H1 (cell line): ENCODE results near the gene BEAN1. TPM values are rescaled to one million over a fixed set of nuclear protein-coding genes. Genes with fewer than 3 reads are reported as not detected.
A peak's percentile ranks its signal among the peaks of the same experiment; 100 is the strongest.

Experiments
- CTCF ChIA-PET: fragments of 300-600 bp; sonication (Branson Sonifier 250); formaldehyde crosslinking; loops from one replicate; lab custom pipeline; 2021; ENCODE audit not compliant: partially characterized antibody; lab: Charles Lee
- POLR2A ChIA-PET: fragments of 300-600 bp; sonication (Branson Sonifier 250); formaldehyde crosslinking; loops from one replicate; lab custom pipeline; 2021; ENCODE audit warnings: inconsistent platforms; ENCODE audit not compliant: partially characterized antibody; lab: Charles Lee
- DNase-seq, 2 experiments: peaks; one replicate each; pipeline versions ENCODE4 v3.0.0 to v3.0.0-alpha.2; 2010 to 2022; ENCODE audit warnings: low spot score in 2 of 2, low read depth in 1 of 2, mixed read lengths in 1 of 2
- FAIRE-seq: peaks from 2 replicates; lab custom pipeline; 2011; peaks lifted over from hg19 to GRCh38; lab: Jason Lieb, UNC
- H2AFZ ChIP-seq: 2 replicates; pipeline ENCODE4 v1.8.1; 2012; ENCODE audit warnings: low read length, inconsistent platforms
- H2AK5ac ChIP-seq: 2 replicates; pipeline ENCODE4 v1.6.1; 2013; ENCODE audit warnings: low read depth, low read length
- H2BK120ac ChIP-seq: replicated peaks from 2 replicates; pipeline ENCODE3; 2013; ENCODE audit warnings: low read depth, low read length, inconsistent platforms
- H2BK12ac ChIP-seq: 2 replicates; pipeline ENCODE4 v1.6.1; 2013; ENCODE audit warnings: low read depth, low read length
- H2BK15ac ChIP-seq: 2 replicates; pipeline ENCODE4 v1.6.1; 2013; ENCODE audit warnings: low read length
- H2BK20ac ChIP-seq: 2 replicates; pipeline ENCODE4 v1.6.1; 2013; ENCODE audit warnings: low read length
- H2BK5ac ChIP-seq: 2 replicates; pipeline ENCODE4 v1.6.1; 2013; ENCODE audit warnings: low read depth, low read length
- H3K14ac ChIP-seq: 2 replicates; pipeline ENCODE4 v1.6.1; 2013; ENCODE audit warnings: inconsistent platforms; ENCODE audit not compliant: insufficient read length
- H3K18ac ChIP-seq: 2 replicates; pipeline ENCODE4 v1.6.1; 2013; ENCODE audit warnings: low read length; ENCODE audit errors: extremely low read depth
- H3K23ac ChIP-seq: 2 replicates; pipeline ENCODE4 v1.6.1; 2013; ENCODE audit warnings: inconsistent platforms; ENCODE audit not compliant: insufficient read length
- H3K23me2 ChIP-seq: 2 replicates; pipeline ENCODE4 v1.6.1; 2013; ENCODE audit warnings: low read depth, low read length
- H3K27ac ChIP-seq: 2 replicates; pipeline ENCODE4 v1.6.1; 2011; ENCODE audit warnings: low read depth, low read length, inconsistent platforms
- H3K27me3 ChIP-seq, 4 experiments: replicated peaks in 1 of 4; 1 replicate in 1 of 4; 2 replicates in 3 of 4; pipeline versions ENCODE4 v1.6.1 to v1.8.1; 2011 to 2013; ENCODE audit warnings: low read length in 3 of 4, mild to moderate bottlenecking in 3 of 4, inconsistent platforms in 2 of 4, mixed read lengths in 2 of 4, moderate library complexity in 1 of 4; ENCODE audit not compliant: control insufficient read depth in 3 of 4, insufficient read depth in 3 of 4; ENCODE audit errors: extremely low read depth in 1 of 4
- H3K36me3 ChIP-seq, 4 experiments: 2 replicates each; pipeline versions ENCODE4 v1.6.1 to v1.8.1; 2011 to 2013; ENCODE audit warnings: mild to moderate bottlenecking in 4 of 4, low read length in 3 of 4, moderate library complexity in 2 of 4, control low read depth in 1 of 4, inconsistent platforms in 1 of 4; ENCODE audit not compliant: insufficient read depth in 4 of 4, control insufficient read depth in 2 of 4
- H3K4ac ChIP-seq: replicated peaks from 2 replicates; pipeline ENCODE3; 2013; ENCODE audit warnings: low read length, low read depth, mixed read lengths, inconsistent platforms; ENCODE audit not compliant: insufficient read length
- H3K4me1 ChIP-seq, 4 experiments: replicated peaks in 1 of 4; 1 replicate in 1 of 4; 2 replicates in 3 of 4; pipeline versions ENCODE4 v1.6.1 to v1.8.1; 2011 to 2013; ENCODE audit warnings: low read length in 3 of 4, inconsistent platforms in 2 of 4, mixed read lengths in 1 of 4; ENCODE audit not compliant: insufficient read depth in 4 of 4, control insufficient read depth in 3 of 4
- H3K4me2 ChIP-seq, 2 experiments: 2 replicates each; pipeline versions ENCODE4 v1.6.1 to v1.8.1; 2011 to 2013; ENCODE audit warnings: low read depth in 2 of 2, low read length in 2 of 2, control low read depth in 1 of 2, inconsistent platforms in 1 of 2, mild to moderate bottlenecking in 1 of 2; ENCODE audit not compliant: insufficient read depth in 1 of 2
- H3K4me3 ChIP-seq, 4 experiments: fragments of 200-600, 300-600 bp in 1 of 4; sonication (generic), shearing (Covaris generic), sonication (Bioruptor Twin) in 1 of 4; 2 replicates each; pipeline versions ENCODE4 v1.5.1 to v1.8.1; 2011 to 2016; ENCODE audit warnings: low read length in 4 of 4, low read depth in 3 of 4, control low read depth in 2 of 4, inconsistent platforms in 2 of 4, mild to moderate bottlenecking in 2 of 4, mixed read lengths in 1 of 4, moderate library complexity in 1 of 4; ENCODE audit not compliant: insufficient read depth in 2 of 4; ENCODE audit errors: extremely low read depth in 1 of 4
- H3K56ac ChIP-seq: replicated peaks from 2 replicates; pipeline ENCODE3; 2013; ENCODE audit warnings: low read depth, mild to moderate bottlenecking, mixed read lengths, low read length, inconsistent platforms; ENCODE audit not compliant: insufficient read length
- H3K79me1 ChIP-seq: 2 replicates; pipeline ENCODE4 v1.6.1; 2013; ENCODE audit warnings: low read depth, low read length, control low read depth
- H3K79me2 ChIP-seq, 2 experiments: 2 replicates each; pipeline versions ENCODE4 v1.6.1 to v1.8.1; 2012 to 2013; ENCODE audit warnings: low read length in 2 of 2, mild to moderate bottlenecking in 2 of 2, inconsistent platforms in 1 of 2; ENCODE audit not compliant: insufficient read depth in 2 of 2, control insufficient read depth in 1 of 2
- H3K9ac ChIP-seq, 4 experiments: replicated peaks in 1 of 4; 1 replicate in 1 of 4; 2 replicates in 3 of 4; pipeline versions ENCODE4 v1.6.1 to v1.8.1; 2011 to 2013; ENCODE audit warnings: low read depth in 3 of 4, low read length in 3 of 4, control low read depth in 2 of 4, mild to moderate bottlenecking in 2 of 4, moderate library complexity in 2 of 4, inconsistent platforms in 1 of 4; ENCODE audit errors: extremely low read depth in 1 of 4
- H3K9me3 ChIP-seq, 2 experiments: 2 replicates each; pipeline versions ENCODE4 v1.6.1 to v1.8.1; 2012 to 2013; ENCODE audit warnings: mild to moderate bottlenecking in 2 of 2, moderate library complexity in 2 of 2, control low read depth in 1 of 2, inconsistent platforms in 1 of 2, low read depth in 1 of 2, low read length in 1 of 2, mixed read lengths in 1 of 2; ENCODE audit not compliant: insufficient read depth in 2 of 2
- H4K20me1 ChIP-seq, 2 experiments: replicated peaks in 1 of 2; 2 replicates each; pipeline versions ENCODE3 to v1.8.1; 2011 to 2013; ENCODE audit warnings: inconsistent platforms in 2 of 2, low read length in 2 of 2, mild to moderate bottlenecking in 1 of 2; ENCODE audit not compliant: insufficient read depth in 2 of 2, control insufficient read depth in 1 of 2
- H4K5ac ChIP-seq: 2 replicates; pipeline ENCODE4 v1.6.1; 2013; ENCODE audit warnings: low read length, low read depth, mixed read lengths, inconsistent platforms; ENCODE audit not compliant: insufficient read length
- H4K8ac ChIP-seq: 2 replicates; pipeline ENCODE4 v1.8.0; 2013; ENCODE audit warnings: mild to moderate bottlenecking, moderate library complexity, low read length, inconsistent platforms; ENCODE audit not compliant: insufficient read depth; ENCODE audit errors: extremely low read depth
- H4K91ac ChIP-seq: replicated peaks from 2 replicates; pipeline ENCODE3; 2013; ENCODE audit warnings: low read length, mixed read lengths, inconsistent platforms; ENCODE audit not compliant: insufficient read length
- CBX5 ChIP-seq: fragments of 300-800, 300-1000 bp; sonication (generic); IDR thresholded peaks from 2 replicates; pipeline ENCODE4 v1.7.1; 2016; ENCODE audit warnings: antibody characterized with exemption, low read length, low read depth
- PHF8 ChIP-seq: fragments of 200-600 bp; sonication (generic); conservative IDR thresholded peaks from 2 replicates; pipeline ENCODE4 v1.7.1; 2012; ENCODE audit warnings: low read depth, mild to moderate bottlenecking, inconsistent platforms, low read length, moderate library complexity
- WGBS, 2 experiments: shearing (Covaris generic) in 1 of 2; methylation state at CpG; one replicate each; pipeline versions ENCODE4 v1.1.6 to v1.1.7; 2013 to 2015; ENCODE audit warnings: low lambda C conversion rate in 2 of 2, mixed read lengths in 2 of 2, inconsistent platforms in 1 of 2, low coverage in 1 of 2, missing lambda C conversion rate in 1 of 2; ENCODE audit not compliant: insufficient replicate concordance in 2 of 2, insufficient coverage in 1 of 2, insufficient read length in 1 of 2; ENCODE audit errors: extremely low coverage in 1 of 2, missing lambda C conversion rate in 1 of 2; 5-methylcytosine and 5-hydroxymethylcytosine counted together
- polyA plus RNA-seq, 7 experiments: library from polyadenylated mRNA; depleted of rRNA in 3 of 7; stranded (reverse) in 5 of 7; unstranded in 2 of 7; fragments of >200 nt in 5 of 7; fragments of 200-250 nt in 2 of 7; gene quantifications; 1 replicate in 5 of 7; 2 replicates in 1 of 7; 4 replicates in 1 of 7; pipeline versions ENCODE4 v1.2.1 to v1.2.3, GENCODE V29; 2011 to 2013; ENCODE audit warnings: missing spikeins in 2 of 7, mixed read lengths in 2 of 7
- total RNA-seq: library from RNA; stranded (reverse); fragmentation: NEBNext Ultra II Directional; extraction: Animal tissue kit (Norgen Biotek cat#: 25700); gene quantifications from 2 replicates; pipeline ENCODE4 v1.2.1, GENCODE V29; 2021

BEAN1 gene
- total and polyA plus RNA-seq, 2 of the 8 experiments (the other 6 are each of a cell fraction or from before 2014, with no cell fraction given), result 0.08 TPM; not detected in 1

- FAIRE-seq (no peak), DNase-seq (no peak)
- no peak overlapping the region; the same call in 1 of the 2 replicates for H3K18ac ChIP-seq
- H4K5ac ChIP-seq, result no peak overlapping the region
- no peak overlapping the region; a peak in 1 of 4 replicates for H3K4me2 ChIP-seq
- peak overlapping the region; percentile 2; the same call in 1 of the 2 replicates for H2BK12ac ChIP-seq
- H2BK20ac ChIP-seq, result peak overlapping the region; percentile 11; the same call in 1 of the 2 replicates
- no peaks in the 10 kb centered on the region for H3K9me3 ChIP-seq
- peaks cover 0 to 8% (median 2%) of the 10 kb centered on the region in 4 experiments; a peak in 3 of 7 replicates for H3K27me3 ChIP-seq
- no peaks in the 10 kb centered on the region for H3K36me3 ChIP-seq
- no peak overlapping the region for H3K27ac ChIP-seq
- TF ChIP-seq PHF8 (no peak), CBX5 (no peak)
- no peak overlapping the region for H3K4ac ChIP-seq
- no peak overlapping the region for H3K23ac ChIP-seq
- no peaks in the 10 kb centered on the region for H4K20me1 ChIP-seq
- H3K4me3 ChIP-seq, result no peak overlapping the region
- no peak overlapping the region for H3K56ac ChIP-seq
- no peak overlapping the region for H3K14ac ChIP-seq
- H2BK5ac ChIP-seq, result no peak overlapping the region
- H4K8ac ChIP-seq, result no peak overlapping the region
- no peak overlapping the region for H2BK15ac ChIP-seq
- H3K4me1 ChIP-seq, result peaks cover 0 to 13% (median 2%) of the 10 kb centered on the region in 4 experiments; a peak in 3 of 7 replicates
- no peak overlapping the region for H2AFZ ChIP-seq
- H3K9ac ChIP-seq, result no peak overlapping the region
- WGBS, 2 experiments, result 100% methylated on average over 1 of the region's 1 CpG; no CpG with 5 or more reads in 1 of the 2 experiments
- no peaks in the 10 kb centered on the region for H3K79me1 ChIP-seq
- no peak overlapping the region for H4K91ac ChIP-seq
- no peak overlapping the region for H2BK120ac ChIP-seq
- H3K23me2 ChIP-seq, result no peaks in the 10 kb centered on the region
- CTCF ChIA-PET, result interaction anchor here (0.7 to 2.8 kb wide), 6 partner anchors 11 to 168 kb away, joined by 3 to 11 read pairs (median 4); no protein-coding TSS in a partner anchor
- H3K79me2 ChIP-seq, result no peaks in the 10 kb centered on the region
- POLR2A ChIA-PET, result no interaction called here
- 0 out of 2 replicates have a peak overlapping the region, but pooled peaks have one; percentile 1 for H2AK5ac ChIP-seq
Observed at GRCh38 chr16:66435896-66436295, 8.8 kb downstream of the BEAN1 start.
